Measurements from ENCODE around the gene KIAA2012.

- TF ChIP-seq CTCF (IDR thresholded peaks at IDR 0.05) (no peak), POLR2AphosphoS5 (IDR thresholded peaks at IDR 0.05) (no peak)
Observed at GRCh38 chr2:202208526-202208925, 135.5 kb downstream of the KIAA2012 start.

All from prostate gland (tissue), 2 donors.